ENCODE data around the gene DNAH6. TPM values are rescaled to one million over a fixed set of nuclear protein-coding genes. Genes with fewer than 3 reads are reported as not detected.
"Not testable (repeated sequence)": the region's sequence is repeated elsewhere in the genome, so short reads cannot be mapped to it uniquely, and the experiment has no call there.

Gene DNAH6
- total RNA-seq, 8 experiments from 2014 or later: 0.14 to 7.4 (median 1.1) TPM

GRCh38 chr2:84487298-84487996 is 28.9 kb upstream of the DNAH6 start:
- WGBS, 10 experiments: 0 to 67% (median 44%) methylated on average over 1 to 3 of the region's 3 CpGs
- H3K27ac ChIP-seq: peak overlapping the region in 1 of 2 donors; percentile 4
- no peak overlapping the region for H3K4me3 ChIP-seq
- in situ Hi-C loops (cut with MboI; ENCODE audit: low pct_unique_long_range_greater_than_20kb in 2 of 9, low sequenced_read_pairs in 9 of 9, unreplicated experiment in 9 of 9): loop anchor here in 7 of 9 experiments (10.0 to 25.0 kb wide), 6 partner anchors 150 to 800 kb away; partner anchors contain the start of gene TRABD2A (in 1 of the 7)
- peaks cover 0 to 15% of the 10 kb centered on the region in 2 donors for H3K4me1 ChIP-seq (replicated peaks in 1 of 2)
- ATAC-seq (replicated peaks in 6 of 8): peak in 1 of 8 experiments; percentile 54

- Histone ChIP-seq H3K27ac (no peak overlapping the region), H3K4me1 (replicated peaks in 1 of 2) (peaks cover 0 to 11% of the 10 kb centered on the region in 2 donors), H3K4me3 (no peak overlapping the region)
- in situ Hi-C loops (cut with MboI; ENCODE audit: low pct_unique_long_range_greater_than_20kb in 2 of 9, low sequenced_read_pairs in 9 of 9, unreplicated experiment in 9 of 9): loop anchor here in 7 of 9 experiments (10.0 to 25.0 kb wide), 7 partner anchors 144 to 796 kb away; partner anchors contain the start of gene TRABD2A (in 1 of the 7)
- 0 to 79% (median 35%) methylated on average over 1 to 2 of the region's 2 CpGs; no CpG with 5 or more reads in 1 of the 10 experiments for WGBS, 10 experiments
- ATAC-seq (replicated peaks in 6 of 8): no peak
Observed at GRCh38 chr2:84491256-84491655, 25.0 kb upstream of the DNAH6 start.

GRCh38 chr2:84491741-84492140 is 24.6 kb upstream of the DNAH6 start:
- Histone ChIP-seq H3K4me3 (no peak overlapping the region), H3K27ac (no peak overlapping the region), H3K4me1 (replicated peaks in 1 of 2) (peaks cover 0 to 10% of the 10 kb centered on the region in 2 donors)
- ATAC-seq (replicated peaks in 6 of 8): no peak
- WGBS, 10 experiments: 29 to 100% (median 93%) methylated on average over 1 to 6 of the region's 6 CpGs; no CpG with 5 or more reads in 2 of the 10 experiments
- in situ Hi-C loops (cut with MboI; ENCODE audit: low pct_unique_long_range_greater_than_20kb in 2 of 9, low sequenced_read_pairs in 9 of 9, unreplicated experiment in 9 of 9): loop anchor here in 7 of 9 experiments (10.0 to 25.0 kb wide), 7 partner anchors 143 to 796 kb away; partner anchors contain the start of gene TRABD2A (in 1 of the 7)

GRCh38 chr2:84492571-84492970 is 23.7 kb upstream of the DNAH6 start:
- no peak for ATAC-seq (replicated peaks in 6 of 8)
- in situ Hi-C loops (cut with MboI; ENCODE audit: low pct_unique_long_range_greater_than_20kb in 2 of 9, low sequenced_read_pairs in 9 of 9, unreplicated experiment in 9 of 9): loop anchor here in 7 of 9 experiments (10.0 to 25.0 kb wide), 7 partner anchors 142 to 795 kb away; partner anchors contain the start of gene TRABD2A (in 1 of the 7)
- WGBS, 10 experiments: 0 to 100% (median 70%) methylated on average over 1 of the region's 1 CpG
- Histone ChIP-seq H3K4me1 (replicated peaks in 1 of 2) (peaks cover 0 to 2% of the 10 kb centered on the region in 2 donors), H3K4me3 (no peak overlapping the region), H3K27ac (no peak overlapping the region)

GRCh38 chr2:84493514-84493913 is 22.8 kb upstream of the DNAH6 start:
- Histone ChIP-seq H3K4me3 (no peak overlapping the region), H3K4me1 (replicated peaks in 1 of 2) (no peaks in the 10 kb centered on the region), H3K27ac (no peak overlapping the region)
- ATAC-seq (replicated peaks in 6 of 8): peak in 2 of 8 experiments; percentile 54 to 66
- WGBS, 10 experiments: 0 to 77% (median 49%) methylated on average over 2 to 5 of the region's 5 CpGs; no CpG with 5 or more reads in 1 of the 10 experiments
- in situ Hi-C loops (cut with MboI; ENCODE audit: low pct_unique_long_range_greater_than_20kb in 2 of 9, low sequenced_read_pairs in 9 of 9, unreplicated experiment in 9 of 9): loop anchor here in 7 of 9 experiments (10.0 to 25.0 kb wide), 7 partner anchors 141 to 794 kb away; partner anchors contain the start of gene TRABD2A (in 1 of the 7)

- in situ Hi-C loops (cut with MboI; ENCODE audit: low pct_unique_long_range_greater_than_20kb in 2 of 9, low sequenced_read_pairs in 9 of 9, unreplicated experiment in 9 of 9): loop anchor here in 7 of 9 experiments (10.0 to 25.0 kb wide), 7 partner anchors 141 to 793 kb away; partner anchors contain the start of gene TRABD2A (in 1 of the 7)
Observed at GRCh38 chr2:84494070-84494469, 22.2 kb upstream of the DNAH6 start.

GRCh38 chr2:84495539-84496146 is 20.7 kb upstream of the DNAH6 start:
- Histone ChIP-seq H3K4me1 (replicated peaks in 1 of 2) (no peaks in the 10 kb centered on the region), H3K27ac (no peak overlapping the region), H3K4me3 (no peak overlapping the region)
- ATAC-seq (replicated peaks in 6 of 8): peak; percentile 62 to 83 (median 69)
- WGBS, 10 experiments: 0 to 37% (median 5%) methylated on average over 1 to 7 of the region's 8 CpGs
- in situ Hi-C loops (cut with MboI; ENCODE audit: low pct_unique_long_range_greater_than_20kb in 2 of 9, low sequenced_read_pairs in 9 of 9, unreplicated experiment in 9 of 9): loop anchor here in 7 of 9 experiments (10.0 to 25.0 kb wide), 7 partner anchors 139 to 792 kb away; partner anchors contain the start of gene TRABD2A (in 1 of the 7)

More at GRCh38 chr2:84494070-84494469, 22.2 kb upstream of the DNAH6 start:
- no peak for ATAC-seq (replicated peaks in 6 of 8)
- 20 to 100% (median 83%) methylated on average over 1 to 4 of the region's 4 CpGs; no CpG with 5 or more reads in 1 of the 10 experiments for WGBS, 10 experiments
- no peaks in the 10 kb centered on the region for H3K4me1 ChIP-seq (replicated peaks in 1 of 2)
- H3K27ac ChIP-seq: no peak overlapping the region
- no peak overlapping the region for H3K4me3 ChIP-seq

- Histone ChIP-seq H3K4me3 (no peak overlapping the region), H3K4me1 (replicated peaks in 1 of 2) (no peaks in the 10 kb centered on the region), H3K27ac (no peak overlapping the region)
- no peak for ATAC-seq (replicated peaks in 6 of 8)
- in situ Hi-C loops (cut with MboI; ENCODE audit: low pct_unique_long_range_greater_than_20kb in 2 of 9, low sequenced_read_pairs in 9 of 9, unreplicated experiment in 9 of 9): loop anchor here in 7 of 9 experiments (10.0 to 25.0 kb wide), 7 partner anchors 138 to 791 kb away; partner anchors contain the start of gene TRABD2A (in 1 of the 7)
Observed at GRCh38 chr2:84496386-84496785, 19.9 kb upstream of the DNAH6 start.

GRCh38 chr2:84497285-84497684 is 19.0 kb upstream of the DNAH6 start:
- Histone ChIP-seq H3K27ac (no peak overlapping the region), H3K4me1 (replicated peaks in 1 of 2) (no peaks in the 10 kb centered on the region), H3K4me3 (no peak overlapping the region)
- ATAC-seq (replicated peaks in 6 of 8): no peak
- in situ Hi-C loops (cut with MboI; ENCODE audit: low pct_unique_long_range_greater_than_20kb in 2 of 9, low sequenced_read_pairs in 9 of 9, unreplicated experiment in 9 of 9): loop anchor here in 7 of 9 experiments (10.0 to 25.0 kb wide), 7 partner anchors 138 to 790 kb away; partner anchors contain the start of gene TRABD2A (in 1 of the 7)
- WGBS, 10 experiments: 66 to 100% (median 87%) methylated on average over 1 to 3 of the region's 3 CpGs

- Histone ChIP-seq H3K27ac (no peak overlapping the region), H3K4me3 (no peak overlapping the region), H3K4me1 (replicated peaks in 1 of 2) (no peaks in the 10 kb centered on the region)
- in situ Hi-C loops (cut with MboI; ENCODE audit: low pct_unique_long_range_greater_than_20kb in 2 of 9, low sequenced_read_pairs in 9 of 9, unreplicated experiment in 9 of 9): loop anchor here in 7 of 9 experiments (10.0 to 25.0 kb wide), 7 partner anchors 137 to 789 kb away; partner anchors contain the start of gene TRABD2A (in 1 of the 7)
- ATAC-seq (replicated peaks in 6 of 8): no peak
Observed at GRCh38 chr2:84498150-84498799, 18.0 kb upstream of the DNAH6 start.

GRCh38 chr2:84511024-84511423 is 5.3 kb upstream of the DNAH6 start:
- WGBS, 10 experiments: 60 to 100% (median 88%) methylated on average over 1 to 3 of the region's 10 CpGs; no CpG with 5 or more reads in 5 of the 10 experiments
- H3K4me3 ChIP-seq; H3K4me1 ChIP-seq (replicated peaks in 1 of 2); ATAC-seq (replicated peaks in 6 of 8); H3K27ac ChIP-seq: not testable (repeated sequence)
- in situ Hi-C loops (cut with MboI; ENCODE audit: low pct_unique_long_range_greater_than_20kb in 2 of 9, low sequenced_read_pairs in 9 of 9, unreplicated experiment in 9 of 9): loop anchor here in 1 of 9 experiments (25.0 kb wide), 1 partner anchor 376 kb away; the partner anchor contains the start of gene TRABD2A

GRCh38 chr2:84515788-84516187 is 510 bp upstream of the DNAH6 start:
- WGBS, 10 experiments: 45 to 86% (median 78%) methylated on average over 2 to 9 of the region's 9 CpGs; no CpG with 5 or more reads in 1 of the 10 experiments
- Histone ChIP-seq H3K4me3 (peak overlapping the region; percentile 10 to 48 (median 32)), H3K27ac (peak overlapping the region in 1 of 2 donors; percentile 3), H3K4me1 (replicated peaks in 1 of 2) (peaks cover 4 to 5% of the 10 kb centered on the region in 2 donors)
- in situ Hi-C loops (cut with MboI; ENCODE audit: low pct_unique_long_range_greater_than_20kb in 2 of 9, low sequenced_read_pairs in 9 of 9, unreplicated experiment in 9 of 9): loop anchor here in 1 of 9 experiments (25.0 kb wide), 1 partner anchor 372 kb away; the partner anchor contains the start of gene TRABD2A
- peak in 7 of 8 experiments; percentile 6 to 15 (median 9) for ATAC-seq (replicated peaks in 6 of 8)
